ENCODE data around the gene CDHR2.

- no peak for TF ChIP-seq POLR2AphosphoS5 (IDR thresholded peaks at IDR 0.05; ENCODE audit: insufficient read depth in 1 of 2, low read depth in 1 of 2)
- no peak for TF ChIP-seq POLR2A (IDR thresholded peaks at IDR 0.05)
- no peak for TF ChIP-seq CTCF (IDR thresholded peaks at IDR 0.05)
Observed at GRCh38 chr5:176559683-176560082, 10.5 kb downstream of the CDHR2 start.
